Measurements from ENCODE around the gene GNAS-AS1. TPM values are rescaled to one million over a fixed set of nuclear protein-coding genes. Genes with fewer than 3 reads are reported as not detected.

The GNAS-AS1 gene
- total and polyA plus RNA-seq, 2 experiments from 2014 or later, result 12.3 to 15.0 TPM

DNA sequence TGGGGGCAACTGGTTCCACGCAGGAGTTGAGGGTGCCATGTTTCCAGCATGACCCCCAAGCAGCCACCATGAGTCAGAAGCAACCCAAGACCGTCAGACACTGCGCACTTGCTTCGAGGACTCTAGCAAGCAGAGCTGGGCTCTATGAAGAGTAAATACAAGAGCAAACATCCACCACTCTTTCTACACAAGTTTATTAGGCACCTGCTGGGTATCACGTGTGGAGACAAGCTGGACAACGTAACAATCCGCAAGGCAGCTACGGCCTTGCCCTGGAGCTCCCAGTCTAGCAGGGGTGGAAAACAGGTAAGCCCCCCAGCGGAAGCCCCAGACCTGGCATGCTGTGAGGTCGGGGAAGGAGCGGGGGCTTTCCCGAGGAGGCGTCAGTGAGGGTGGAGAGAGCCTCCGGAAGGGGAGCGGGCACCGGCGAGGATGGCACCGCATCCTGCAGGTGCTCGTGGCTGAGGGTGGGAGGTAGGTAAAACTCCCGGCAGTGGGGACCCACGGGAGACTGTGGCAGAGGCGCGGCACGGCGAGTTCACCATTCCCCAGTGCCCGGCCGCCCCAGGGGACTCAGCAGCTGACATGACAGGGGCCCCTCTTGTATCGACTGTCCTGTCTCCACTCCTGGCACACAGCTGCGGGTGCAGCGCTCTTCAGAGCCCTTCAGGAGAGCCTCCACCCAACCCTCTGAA is 33.6 kb downstream of the GNAS-AS1 start:
- H3K27me3 ChIP-seq (ENCODE audit: insufficient read depth), result no peaks in the 10 kb centered on the region
- peaks cover 9% of the 10 kb centered on the region for H3K9me3 Mint-ChIP-seq
- peaks cover 9% of the 10 kb centered on the region; the same call in 1 of the 2 replicates for H3K79me2 ChIP-seq (replicated peaks; ENCODE audit: insufficient read depth)
- no peak overlapping the region for H3K27ac ChIP-seq (ENCODE audit: low read depth)
- H2AFZ ChIP-seq, result no peak overlapping the region
- DNase-seq (ENCODE audit: low spot score), result no peak
- TF ChIP-seq ZNF331 (CRISPR knock-in tag; IDR thresholded peaks at IDR 0.05; ENCODE audit: low read depth), result no peak
- TF ChIP-seq STAT1 (IDR thresholded peaks at IDR 0.05; ENCODE audit: unreplicated experiment), result no peak
- TF ChIP-seq, protein P1, sequence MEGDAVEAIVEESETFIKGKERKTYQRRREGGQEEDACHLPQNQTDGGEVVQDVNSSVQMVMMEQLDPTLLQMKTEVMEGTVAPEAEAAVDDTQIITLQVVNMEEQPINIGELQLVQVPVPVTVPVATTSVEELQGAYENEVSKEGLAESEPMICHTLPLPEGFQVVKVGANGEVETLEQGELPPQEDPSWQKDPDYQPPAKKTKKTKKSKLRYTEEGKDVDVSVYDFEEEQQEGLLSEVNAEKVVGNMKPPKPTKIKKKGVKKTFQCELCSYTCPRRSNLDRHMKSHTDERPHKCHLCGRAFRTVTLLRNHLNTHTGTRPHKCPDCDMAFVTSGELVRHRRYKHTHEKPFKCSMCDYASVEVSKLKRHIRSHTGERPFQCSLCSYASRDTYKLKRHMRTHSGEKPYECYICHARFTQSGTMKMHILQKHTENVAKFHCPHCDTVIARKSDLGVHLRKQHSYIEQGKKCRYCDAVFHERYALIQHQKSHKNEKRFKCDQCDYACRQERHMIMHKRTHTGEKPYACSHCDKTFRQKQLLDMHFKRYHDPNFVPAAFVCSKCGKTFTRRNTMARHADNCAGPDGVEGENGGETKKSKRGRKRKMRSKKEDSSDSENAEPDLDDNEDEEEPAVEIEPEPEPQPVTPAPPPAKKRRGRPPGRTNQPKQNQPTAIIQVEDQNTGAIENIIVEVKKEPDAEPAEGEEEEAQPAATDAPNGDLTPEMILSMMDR (conservative IDR thresholded peaks at IDR 0.05; ENCODE audit: low read depth in 2 of 2), result no peak
- no peak for TF ChIP-seq JUNB (IDR thresholded peaks at IDR 0.05; ENCODE audit: unreplicated experiment)
- TF ChIP-seq, protein P2, sequence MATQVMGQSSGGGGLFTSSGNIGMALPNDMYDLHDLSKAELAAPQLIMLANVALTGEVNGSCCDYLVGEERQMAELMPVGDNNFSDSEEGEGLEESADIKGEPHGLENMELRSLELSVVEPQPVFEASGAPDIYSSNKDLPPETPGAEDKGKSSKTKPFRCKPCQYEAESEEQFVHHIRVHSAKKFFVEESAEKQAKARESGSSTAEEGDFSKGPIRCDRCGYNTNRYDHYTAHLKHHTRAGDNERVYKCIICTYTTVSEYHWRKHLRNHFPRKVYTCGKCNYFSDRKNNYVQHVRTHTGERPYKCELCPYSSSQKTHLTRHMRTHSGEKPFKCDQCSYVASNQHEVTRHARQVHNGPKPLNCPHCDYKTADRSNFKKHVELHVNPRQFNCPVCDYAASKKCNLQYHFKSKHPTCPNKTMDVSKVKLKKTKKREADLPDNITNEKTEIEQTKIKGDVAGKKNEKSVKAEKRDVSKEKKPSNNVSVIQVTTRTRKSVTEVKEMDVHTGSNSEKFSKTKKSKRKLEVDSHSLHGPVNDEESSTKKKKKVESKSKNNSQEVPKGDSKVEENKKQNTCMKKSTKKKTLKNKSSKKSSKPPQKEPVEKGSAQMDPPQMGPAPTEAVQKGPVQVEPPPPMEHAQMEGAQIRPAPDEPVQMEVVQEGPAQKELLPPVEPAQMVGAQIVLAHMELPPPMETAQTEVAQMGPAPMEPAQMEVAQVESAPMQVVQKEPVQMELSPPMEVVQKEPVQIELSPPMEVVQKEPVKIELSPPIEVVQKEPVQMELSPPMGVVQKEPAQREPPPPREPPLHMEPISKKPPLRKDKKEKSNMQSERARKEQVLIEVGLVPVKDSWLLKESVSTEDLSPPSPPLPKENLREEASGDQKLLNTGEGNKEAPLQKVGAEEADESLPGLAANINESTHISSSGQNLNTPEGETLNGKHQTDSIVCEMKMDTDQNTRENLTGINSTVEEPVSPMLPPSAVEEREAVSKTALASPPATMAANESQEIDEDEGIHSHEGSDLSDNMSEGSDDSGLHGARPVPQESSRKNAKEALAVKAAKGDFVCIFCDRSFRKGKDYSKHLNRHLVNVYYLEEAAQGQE (IDR thresholded peaks at IDR 0.05; ENCODE audit: unreplicated experiment), result no peak
- TF ChIP-seq EZH2 (IDR thresholded peaks at IDR 0.05; ENCODE audit: low read depth, unreplicated experiment), result no peak
- TF ChIP-seq, protein P3, sequence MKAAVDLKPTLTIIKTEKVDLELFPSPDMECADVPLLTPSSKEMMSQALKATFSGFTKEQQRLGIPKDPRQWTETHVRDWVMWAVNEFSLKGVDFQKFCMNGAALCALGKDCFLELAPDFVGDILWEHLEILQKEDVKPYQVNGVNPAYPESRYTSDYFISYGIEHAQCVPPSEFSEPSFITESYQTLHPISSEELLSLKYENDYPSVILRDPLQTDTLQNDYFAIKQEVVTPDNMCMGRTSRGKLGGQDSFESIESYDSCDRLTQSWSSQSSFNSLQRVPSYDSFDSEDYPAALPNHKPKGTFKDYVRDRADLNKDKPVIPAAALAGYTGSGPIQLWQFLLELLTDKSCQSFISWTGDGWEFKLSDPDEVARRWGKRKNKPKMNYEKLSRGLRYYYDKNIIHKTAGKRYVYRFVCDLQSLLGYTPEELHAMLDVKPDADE (IDR thresholded peaks at IDR 0.05), result no peak
- TF ChIP-seq, protein P4, sequence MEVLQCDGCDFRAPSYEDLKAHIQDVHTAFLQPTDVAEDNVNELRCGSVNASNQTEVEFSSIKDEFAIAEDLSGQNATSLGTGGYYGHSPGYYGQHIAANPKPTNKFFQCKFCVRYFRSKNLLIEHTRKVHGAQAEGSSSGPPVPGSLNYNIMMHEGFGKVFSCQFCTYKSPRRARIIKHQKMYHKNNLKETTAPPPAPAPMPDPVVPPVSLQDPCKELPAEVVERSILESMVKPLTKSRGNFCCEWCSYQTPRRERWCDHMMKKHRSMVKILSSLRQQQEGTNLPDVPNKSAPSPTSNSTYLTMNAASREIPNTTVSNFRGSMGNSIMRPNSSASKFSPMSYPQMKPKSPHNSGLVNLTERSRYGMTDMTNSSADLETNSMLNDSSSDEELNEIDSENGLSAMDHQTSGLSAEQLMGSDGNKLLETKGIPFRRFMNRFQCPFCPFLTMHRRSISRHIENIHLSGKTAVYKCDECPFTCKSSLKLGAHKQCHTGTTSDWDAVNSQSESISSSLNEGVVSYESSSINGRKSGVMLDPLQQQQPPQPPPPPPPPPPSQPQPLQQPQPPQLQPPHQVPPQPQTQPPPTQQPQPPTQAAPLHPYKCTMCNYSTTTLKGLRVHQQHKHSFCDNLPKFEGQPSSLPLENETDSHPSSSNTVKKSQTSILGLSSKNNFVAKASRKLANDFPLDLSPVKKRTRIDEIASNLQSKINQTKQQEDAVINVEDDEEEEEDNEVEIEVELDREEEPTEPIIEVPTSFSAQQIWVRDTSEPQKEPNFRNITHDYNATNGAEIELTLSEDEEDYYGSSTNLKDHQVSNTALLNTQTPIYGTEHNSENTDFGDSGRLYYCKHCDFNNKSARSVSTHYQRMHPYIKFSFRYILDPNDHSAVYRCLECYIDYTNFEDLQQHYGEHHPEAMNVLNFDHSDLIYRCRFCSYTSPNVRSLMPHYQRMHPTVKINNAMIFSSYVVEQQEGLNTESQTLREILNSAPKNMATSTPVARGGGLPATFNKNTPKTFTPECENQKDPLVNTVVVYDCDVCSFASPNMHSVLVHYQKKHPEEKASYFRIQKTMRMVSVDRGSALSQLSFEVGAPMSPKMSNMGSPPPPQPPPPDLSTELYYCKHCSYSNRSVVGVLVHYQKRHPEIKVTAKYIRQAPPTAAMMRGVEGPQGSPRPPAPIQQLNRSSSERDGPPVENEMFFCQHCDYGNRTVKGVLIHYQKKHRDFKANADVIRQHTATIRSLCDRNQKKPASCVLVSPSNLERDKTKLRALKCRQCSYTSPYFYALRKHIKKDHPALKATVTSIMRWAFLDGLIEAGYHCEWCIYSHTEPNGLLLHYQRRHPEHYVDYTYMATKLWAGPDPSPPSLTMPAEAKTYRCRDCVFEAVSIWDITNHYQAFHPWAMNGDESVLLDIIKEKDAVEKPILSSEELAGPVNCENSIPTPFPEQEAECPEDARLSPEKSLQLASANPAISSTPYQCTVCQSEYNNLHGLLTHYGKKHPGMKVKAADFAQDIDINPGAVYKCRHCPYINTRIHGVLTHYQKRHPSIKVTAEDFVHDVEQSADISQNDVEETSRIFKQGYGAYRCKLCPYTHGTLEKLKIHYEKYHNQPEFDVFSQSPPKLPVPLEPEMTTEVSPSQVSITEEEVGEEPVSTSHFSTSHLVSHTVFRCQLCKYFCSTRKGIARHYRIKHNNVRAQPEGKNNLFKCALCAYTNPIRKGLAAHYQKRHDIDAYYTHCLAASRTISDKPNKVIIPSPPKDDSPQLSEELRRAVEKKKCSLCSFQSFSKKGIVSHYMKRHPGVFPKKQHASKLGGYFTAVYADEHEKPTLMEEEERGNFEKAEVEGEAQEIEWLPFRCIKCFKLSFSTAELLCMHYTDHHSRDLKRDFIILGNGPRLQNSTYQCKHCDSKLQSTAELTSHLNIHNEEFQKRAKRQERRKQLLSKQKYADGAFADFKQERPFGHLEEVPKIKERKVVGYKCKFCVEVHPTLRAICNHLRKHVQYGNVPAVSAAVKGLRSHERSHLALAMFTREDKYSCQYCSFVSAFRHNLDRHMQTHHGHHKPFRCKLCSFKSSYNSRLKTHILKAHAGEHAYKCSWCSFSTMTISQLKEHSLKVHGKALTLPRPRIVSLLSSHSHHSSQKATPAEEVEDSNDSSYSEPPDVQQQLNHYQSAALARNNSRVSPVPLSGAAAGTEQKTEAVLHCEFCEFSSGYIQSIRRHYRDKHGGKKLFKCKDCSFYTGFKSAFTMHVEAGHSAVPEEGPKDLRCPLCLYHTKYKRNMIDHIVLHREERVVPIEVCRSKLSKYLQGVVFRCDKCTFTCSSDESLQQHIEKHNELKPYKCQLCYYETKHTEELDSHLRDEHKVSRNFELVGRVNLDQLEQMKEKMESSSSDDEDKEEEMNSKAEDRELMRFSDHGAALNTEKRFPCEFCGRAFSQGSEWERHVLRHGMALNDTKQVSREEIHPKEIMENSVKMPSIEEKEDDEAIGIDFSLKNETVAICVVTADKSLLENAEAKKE (CRISPR knock-in tag; IDR thresholded peaks at IDR 0.05), result no peak
- no peak for TF ChIP-seq ZNF114 (CRISPR knock-in tag; IDR thresholded peaks at IDR 0.05)
- no peak for TF ChIP-seq POLR2AphosphoS5 (IDR thresholded peaks at IDR 0.05; ENCODE audit: low read depth)
- TF ChIP-seq NANOG (IDR thresholded peaks at IDR 0.05; ENCODE audit: borderline replicate concordance), result no peak
- TF ChIP-seq EZH2phosphoT487 (IDR thresholded peaks at IDR 0.05; ENCODE audit: unreplicated experiment), result no peak
- no peak for TF ChIP-seq CREB1 (CRISPR knock-in tag; IDR thresholded peaks at IDR 0.05; ENCODE audit: low read depth)
- peaks cover 20% of the 10 kb centered on the region for H3K27me3 Mint-ChIP-seq (ENCODE audit: insufficient read depth, low read depth, poor library complexity)
- H3K36me3 Mint-ChIP-seq (ENCODE audit: low read depth), result peaks cover 51% of the 10 kb centered on the region
- no peak overlapping the region for H3K4me3 Mint-ChIP-seq
- no peaks in the 10 kb centered on the region for H3F3A ChIP-seq (replicated peaks; ENCODE audit: low read depth)
- H4K20me1 ChIP-seq (replicated peaks; ENCODE audit: insufficient read depth), result no peaks in the 10 kb centered on the region
- no peak for ATAC-seq
- no peaks in the 10 kb centered on the region; the same call in none of the 3 replicates for H3K4me1 Mint-ChIP-seq
- H3K4me3 ChIP-seq, result no peak overlapping the region
- H3K4me2 ChIP-seq, result no peak overlapping the region
- H3K4me1 ChIP-seq (ENCODE audit: insufficient read depth), result no peaks in the 10 kb centered on the region; the same call in 1 of the 2 replicates
- H3K27ac Mint-ChIP-seq, result no peak overlapping the region
- H3K36me3 ChIP-seq (ENCODE audit: insufficient read depth), result peaks cover 6% of the 10 kb centered on the region; the same call in 1 of the 2 replicates
- H3K9me2 ChIP-seq (ENCODE audit: insufficient read depth), result no peaks in the 10 kb centered on the region
